ENCODE measurements around the gene GPX7.

GPX7 gene

DNA sequence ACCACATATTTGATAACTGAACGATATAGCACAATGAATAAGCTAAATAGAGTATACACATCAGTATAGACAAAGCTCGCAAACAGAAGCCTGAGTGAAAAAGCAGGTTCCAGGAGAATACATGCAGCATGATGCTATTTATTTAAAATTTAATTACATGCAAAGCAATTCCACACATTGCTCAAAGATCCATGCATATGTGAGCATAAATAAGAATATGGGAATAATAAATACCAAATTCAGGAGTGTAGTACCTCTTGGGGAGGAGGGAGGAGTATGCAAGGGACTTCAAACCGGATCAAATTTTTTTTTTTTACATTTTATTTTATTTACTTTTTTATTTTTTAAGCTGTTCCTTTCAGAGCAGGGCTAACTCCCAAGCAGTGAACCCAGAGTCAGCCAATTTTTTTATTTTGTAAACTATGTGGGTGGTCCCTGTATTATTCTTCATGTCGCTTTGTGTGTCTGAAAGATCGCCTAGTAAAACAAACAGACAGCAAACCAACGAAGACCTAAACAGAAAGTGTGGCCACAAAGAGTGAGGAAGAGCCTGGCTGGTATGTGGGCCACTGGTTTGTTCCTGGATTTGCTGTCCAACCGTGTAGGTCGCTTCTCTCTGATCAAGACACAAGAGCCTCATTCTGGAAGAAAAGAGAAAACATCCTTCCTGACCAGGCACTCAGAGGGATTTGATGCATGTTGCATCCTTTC, 26.6 kb downstream of the GPX7 start:
- DNase-seq (ENCODE audit: low read depth in 1 of 2, low spot score in 1 of 2) = no peak

- no peak for DNase-seq (ENCODE audit: low read depth in 1 of 2, low spot score in 1 of 2)
Measured at GRCh38 chr1:52629325-52629643, 27.1 kb downstream of the GPX7 start.

DNA sequence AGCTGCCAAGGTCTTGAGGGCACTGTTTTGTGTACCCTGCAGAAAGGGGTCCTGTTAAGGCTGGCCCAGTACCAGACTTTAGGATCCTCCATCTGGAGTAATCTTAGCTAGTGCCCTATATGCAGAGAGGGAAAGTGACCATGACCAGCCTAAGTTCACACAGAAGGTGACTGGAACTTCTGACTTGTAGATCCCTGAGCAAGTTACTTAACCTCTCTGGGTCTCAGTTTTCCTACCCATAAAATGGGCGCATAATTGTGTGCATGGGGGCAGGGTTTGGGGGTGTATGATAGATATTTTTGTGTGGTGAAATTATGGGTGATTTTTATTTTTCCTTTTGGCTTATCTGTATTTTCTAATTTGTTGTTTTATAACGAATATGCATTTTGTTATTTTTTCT, 27.5 kb downstream of the GPX7 start:
- no peak for DNase-seq (ENCODE audit: low read depth in 1 of 2, low spot score in 1 of 2)

GRCh38 chr1:52631759-52632331, 29.7 kb downstream of the GPX7 start:
- no peak for DNase-seq (ENCODE audit: low read depth in 1 of 2, low spot score in 1 of 2)

DNA sequence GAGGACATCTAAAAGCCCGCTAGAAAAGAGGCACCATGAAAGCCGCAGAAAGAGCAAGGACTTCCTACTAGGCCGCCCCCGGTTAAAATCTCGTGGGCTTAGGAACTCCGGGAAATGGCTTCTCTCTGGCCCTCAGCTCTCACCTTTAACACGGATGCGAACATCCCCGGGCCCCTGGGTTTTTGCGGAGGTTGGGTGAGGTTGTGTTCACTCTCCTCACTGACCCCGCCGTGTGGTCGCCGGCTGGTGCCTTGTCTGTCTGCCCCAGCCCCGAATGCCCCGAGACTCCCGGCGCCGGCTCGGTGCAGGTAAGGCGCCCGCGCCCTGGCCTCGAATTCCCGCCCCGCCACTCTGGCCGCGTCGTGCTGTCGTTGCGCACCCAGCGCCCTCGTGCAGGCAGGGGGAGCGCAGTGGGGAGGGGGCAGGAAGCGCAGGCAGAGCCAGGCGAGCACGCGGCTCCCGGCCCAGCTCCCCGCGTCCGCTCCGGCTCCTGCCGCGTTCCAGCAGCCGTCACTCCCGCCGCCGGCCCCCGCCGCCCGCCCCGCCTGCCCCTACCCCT, 30.6 kb downstream of the GPX7 start, which contains the start of gene SHISAL2A:
SHISAL2A (plus strand) TSS at position 437 of the 559 bp plus-strand sequence. CDS start 326 bp downstream, outside the sequence.
- peak; percentile 49 to 58 for DNase-seq (ENCODE audit: low read depth in 1 of 2, low spot score in 1 of 2)

- DNase-seq (ENCODE audit: low read depth in 1 of 2, low spot score in 1 of 2) = peak in 1 of 2 donors; percentile 9
Measured at GRCh38 chr1:52633291-52633754, 31.2 kb downstream of the GPX7 start.

DNA sequence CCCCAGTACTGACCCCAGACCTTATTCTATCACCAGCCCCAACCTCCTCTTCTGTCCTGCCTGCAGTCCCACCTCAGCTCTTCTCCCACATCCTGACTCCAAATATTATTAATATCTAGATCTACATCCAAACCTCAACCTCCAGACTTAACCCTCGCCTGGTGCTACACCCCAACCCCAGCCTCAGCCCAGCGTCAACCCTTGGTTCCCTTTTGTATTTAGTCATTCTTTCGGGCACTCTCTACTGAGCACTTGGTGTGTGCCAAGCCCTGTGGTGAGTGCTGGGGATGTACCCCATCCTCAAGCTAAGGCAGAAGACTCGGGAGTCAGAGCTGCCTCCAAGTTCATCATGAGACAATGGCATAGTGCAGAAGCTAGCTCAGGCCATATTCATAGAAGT, 31.9 kb downstream of the GPX7 start:
- no peak for DNase-seq (ENCODE audit: low read depth in 1 of 2, low spot score in 1 of 2)

DNA sequence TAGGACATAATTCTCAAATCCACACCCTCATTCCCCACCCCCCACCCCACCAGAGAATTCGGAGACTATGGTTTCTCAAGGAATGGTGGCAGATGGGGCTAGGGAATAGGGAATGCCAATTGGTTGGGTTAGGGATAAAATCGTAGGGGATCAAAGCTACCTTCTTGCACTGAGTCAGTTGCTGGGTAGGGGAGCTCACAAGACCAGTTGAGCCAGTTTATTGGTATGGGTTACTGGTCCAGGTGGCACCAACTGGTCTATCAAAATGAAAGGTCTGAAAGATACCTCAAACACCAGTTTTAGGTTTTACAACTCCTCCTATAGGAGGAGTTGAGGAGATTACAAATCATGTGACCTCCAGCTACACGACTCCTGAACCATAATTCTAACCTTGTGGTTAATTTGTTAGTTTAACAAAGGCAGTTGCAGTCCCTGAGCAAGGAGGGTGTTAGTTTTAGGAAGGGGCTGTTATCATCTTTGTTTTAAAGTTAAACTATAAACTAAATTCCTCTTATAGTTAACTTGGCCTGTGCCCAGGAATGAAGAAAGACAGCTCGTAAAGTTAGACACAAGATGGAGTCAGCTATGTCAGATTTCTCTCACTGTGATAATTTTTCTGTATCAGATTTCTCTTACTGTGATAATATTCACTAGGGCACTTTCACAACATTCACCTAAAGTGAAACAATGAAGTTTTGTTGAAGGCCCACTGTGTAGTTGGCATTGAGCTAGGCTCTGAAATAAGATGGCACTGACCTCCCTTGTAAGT, 33.3 kb downstream of the GPX7 start:
- DNase-seq (ENCODE audit: low read depth in 1 of 2, low spot score in 1 of 2) = no peak

DNA sequence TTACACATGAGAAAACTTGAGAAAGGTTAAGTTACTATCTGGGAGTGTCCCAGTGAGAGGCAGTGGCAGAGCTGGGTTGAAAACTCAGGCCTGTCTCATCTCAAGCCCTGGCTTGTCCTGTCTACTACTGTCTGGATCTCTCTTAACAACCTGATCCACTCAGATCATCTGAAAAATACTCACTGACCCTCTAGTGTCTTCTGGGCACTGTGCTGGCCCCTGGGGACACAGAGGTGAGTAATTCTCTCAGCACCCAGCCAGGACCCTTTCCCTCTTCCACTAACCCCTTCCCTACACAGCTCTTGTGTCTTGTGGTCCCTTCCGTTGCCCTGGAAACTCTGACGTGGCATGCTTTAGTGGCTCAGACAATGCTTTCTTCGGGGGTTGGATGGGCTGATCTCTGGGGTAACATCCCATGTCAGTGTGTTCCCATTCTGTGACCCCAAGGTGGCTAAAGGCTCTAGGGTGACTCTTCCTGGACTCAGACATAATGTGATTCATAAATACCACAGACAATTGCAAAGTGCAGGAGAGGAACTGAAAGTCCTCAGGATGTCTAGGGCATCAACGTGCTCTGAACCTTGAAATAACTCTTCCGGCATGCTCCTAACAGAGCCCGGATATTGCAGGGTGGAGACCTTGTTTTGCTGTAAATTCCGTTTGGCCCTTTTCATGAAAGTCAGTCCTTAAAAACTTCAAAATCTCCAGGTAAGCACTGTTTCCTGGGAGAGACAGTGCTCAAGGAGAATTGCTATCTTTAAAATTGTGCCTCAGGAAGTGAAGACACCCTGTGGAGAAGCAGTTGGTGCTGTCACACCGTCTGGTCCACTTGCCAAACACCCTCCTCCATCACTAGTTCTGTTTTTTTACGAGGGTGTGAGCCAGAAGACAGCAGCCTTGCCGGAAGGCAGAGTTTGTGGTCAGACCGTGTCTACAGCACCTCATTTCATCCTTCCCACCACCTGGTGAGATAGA, 34.8 kb downstream of the GPX7 start:
- DNase-seq (ENCODE audit: low read depth in 1 of 2, low spot score in 1 of 2) = peak; percentile 37 to 39

DNA sequence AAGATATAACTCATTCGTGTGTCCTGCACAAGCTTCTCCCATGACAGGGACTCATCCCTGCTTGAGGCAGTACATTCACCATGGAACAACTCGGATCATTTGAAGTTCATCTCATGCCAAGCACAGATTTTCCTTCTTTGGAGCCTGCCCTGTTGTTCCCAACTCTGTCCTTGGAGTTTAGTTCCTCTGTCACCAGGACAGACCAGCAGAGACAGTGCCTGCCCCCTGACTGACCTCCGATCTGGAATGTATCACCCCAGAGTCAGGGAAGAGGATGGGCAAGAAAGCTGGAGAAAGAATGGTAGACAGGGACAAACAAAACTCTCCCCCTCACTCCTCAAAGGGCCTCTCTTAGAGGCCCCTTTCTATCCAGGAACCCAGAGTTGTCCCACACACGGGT, 35.8 kb downstream of the GPX7 start:
- DNase-seq (ENCODE audit: low read depth in 1 of 2, low spot score in 1 of 2) = no peak

- DNase-seq (ENCODE audit: low read depth in 1 of 2, low spot score in 1 of 2) = no peak
Measured at GRCh38 chr1:52640697-52641096, 38.5 kb downstream of the GPX7 start.

GRCh38 chr1:52641307-52641706, 39.1 kb downstream of the GPX7 start:
- no peak for DNase-seq (ENCODE audit: low read depth in 1 of 2, low spot score in 1 of 2)

DNA sequence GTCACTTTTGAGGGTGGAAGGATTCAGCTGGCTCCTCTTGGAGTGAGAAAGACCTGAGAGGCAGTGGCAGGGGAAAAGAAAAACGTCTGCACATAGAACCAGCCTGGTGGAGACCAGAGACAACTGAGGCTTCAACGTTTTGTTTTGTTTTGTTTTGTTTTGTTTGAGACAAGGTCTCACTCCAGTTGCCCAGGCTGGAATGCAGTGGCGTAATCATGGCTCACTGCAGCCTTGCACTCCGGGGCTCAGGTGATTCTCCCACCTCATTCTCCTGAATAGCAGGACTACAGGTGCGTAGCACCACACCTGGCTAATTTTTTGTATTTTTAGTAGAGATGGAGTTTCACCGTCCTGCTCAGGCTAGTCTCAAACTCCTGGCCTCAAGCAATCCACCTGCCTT, 43.1 kb downstream of the GPX7 start:
- no peak for DNase-seq (ENCODE audit: low read depth in 1 of 2, low spot score in 1 of 2)

DNA sequence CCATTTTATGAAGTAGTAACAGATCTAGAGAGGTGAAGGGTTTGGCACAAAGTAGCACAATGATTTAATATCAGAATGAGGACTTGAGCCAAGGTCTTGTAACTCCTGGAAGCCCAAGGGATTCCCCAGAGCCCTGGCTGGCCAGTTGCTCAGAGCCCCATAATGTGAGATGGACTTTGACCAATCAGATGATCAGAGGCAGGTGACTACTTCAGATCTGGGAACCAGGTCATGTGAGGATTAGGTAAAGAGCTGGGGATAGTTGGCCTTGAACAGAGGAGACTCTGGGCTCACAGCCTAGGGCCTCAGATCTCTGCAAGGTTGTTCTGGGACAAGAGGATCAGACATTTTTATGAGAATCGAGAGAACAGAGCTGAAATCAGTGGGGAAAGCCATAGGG, 49.7 kb downstream of the GPX7 start:
- DNase-seq (ENCODE audit: low read depth in 1 of 2, low spot score in 1 of 2) = no peak

DNA sequence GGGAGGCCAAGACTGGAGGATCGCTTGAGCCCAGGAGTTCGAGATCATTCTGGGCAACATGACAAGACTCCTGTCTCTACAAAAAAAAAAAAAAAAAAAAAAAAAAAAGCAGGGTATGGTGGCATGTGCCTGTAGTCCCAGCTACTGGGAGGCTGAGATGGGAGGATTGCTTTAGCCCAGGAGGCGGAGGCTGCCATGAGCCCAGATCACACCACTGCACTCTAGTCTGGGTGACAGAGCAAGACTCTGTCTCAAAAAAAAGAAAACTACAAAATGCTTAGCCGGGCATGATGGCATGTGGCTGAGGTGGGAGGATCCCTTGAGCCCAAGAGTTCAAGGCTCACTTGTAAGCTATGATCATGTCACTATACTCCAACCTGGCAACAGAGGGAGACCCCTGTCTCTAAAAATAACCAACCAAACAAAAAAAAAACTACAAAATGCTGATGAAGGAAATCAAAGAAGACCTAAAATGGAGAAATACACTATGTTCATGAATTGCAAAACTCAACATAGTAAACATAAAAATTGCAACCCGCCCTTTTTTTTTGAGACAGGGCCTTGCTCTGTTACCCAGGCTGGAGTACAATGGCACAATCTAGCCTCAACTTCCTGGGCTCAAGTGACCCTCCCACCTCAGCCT, 51.2 kb downstream of the GPX7 start:
- no peak for DNase-seq (ENCODE audit: low read depth in 1 of 2, low spot score in 1 of 2)

- DNase-seq (ENCODE audit: low read depth in 1 of 2, low spot score in 1 of 2) = no peak
Measured at GRCh38 chr1:52654063-52654462, 51.9 kb downstream of the GPX7 start.

DNA sequence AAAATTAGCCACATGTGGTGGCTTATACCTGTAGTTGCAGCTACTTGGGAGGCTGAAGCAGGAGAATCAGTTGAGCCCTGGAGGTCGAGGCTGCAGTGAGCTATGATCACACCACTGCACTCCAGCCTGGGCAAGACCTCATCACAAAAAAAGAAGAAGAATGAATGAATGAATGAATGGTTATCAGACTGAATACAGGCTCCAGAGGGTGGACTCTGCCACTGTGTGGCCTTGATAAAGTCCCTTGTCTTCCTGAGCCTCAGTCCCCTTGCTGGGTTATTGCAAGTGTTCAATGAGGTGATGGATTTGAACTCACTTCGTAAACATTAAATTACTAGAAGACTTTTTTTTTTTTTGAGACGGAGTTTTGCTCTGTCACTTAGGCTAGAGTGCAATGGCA, 55.5 kb downstream of the GPX7 start:
- no peak for DNase-seq (ENCODE audit: low read depth in 1 of 2, low spot score in 1 of 2)

Data from activated T-helper 1 cell treated with anti-CD3 and anti-CD28 coated beads, Interleukin-2, amount 50 U/mL, for 16 hours (primary cell).